AG04449 (cell line): ENCODE measurements around the gene SHROOM1.

Experiments
- CTCF ChIA-PET: fragments of 350-600 bp; formaldehyde crosslinking; extraction: SDS; loops from one replicate; lab custom pipeline; 2021; ENCODE audit warnings: antibody characterized with exemption; lab: Yijun Ruan, JAX
- POLR2A ChIA-PET: fragments of 400-600, 350-600 bp; formaldehyde crosslinking; extraction: SDS; loops from one replicate; lab custom pipeline; 2020; ENCODE audit warnings: antibody characterized with exemption, inconsistent platforms; lab: Yijun Ruan, JAX
- DNase-seq: peaks from one replicate; pipeline ENCODE4 v3.0.0-alpha.2; 2010; ENCODE audit warnings: low read depth, low spot score
- H3K4me3 ChIP-seq: 2 replicates; pipeline ENCODE4 v1.5.1; 2011; ENCODE audit warnings: low read depth, mild to moderate bottlenecking, control low read depth, low read length
- TF ChIP-seq, protein P1 (sequence below): IDR thresholded peaks from one replicate; pipeline ENCODE4 v1.5.1; 2011; ENCODE audit warnings: mild to moderate bottlenecking, moderate library complexity, low read length, control low read depth, inconsistent platforms; ENCODE audit not compliant: insufficient read depth; ENCODE audit errors: missing control alignments

The SHROOM1 gene

DNA sequence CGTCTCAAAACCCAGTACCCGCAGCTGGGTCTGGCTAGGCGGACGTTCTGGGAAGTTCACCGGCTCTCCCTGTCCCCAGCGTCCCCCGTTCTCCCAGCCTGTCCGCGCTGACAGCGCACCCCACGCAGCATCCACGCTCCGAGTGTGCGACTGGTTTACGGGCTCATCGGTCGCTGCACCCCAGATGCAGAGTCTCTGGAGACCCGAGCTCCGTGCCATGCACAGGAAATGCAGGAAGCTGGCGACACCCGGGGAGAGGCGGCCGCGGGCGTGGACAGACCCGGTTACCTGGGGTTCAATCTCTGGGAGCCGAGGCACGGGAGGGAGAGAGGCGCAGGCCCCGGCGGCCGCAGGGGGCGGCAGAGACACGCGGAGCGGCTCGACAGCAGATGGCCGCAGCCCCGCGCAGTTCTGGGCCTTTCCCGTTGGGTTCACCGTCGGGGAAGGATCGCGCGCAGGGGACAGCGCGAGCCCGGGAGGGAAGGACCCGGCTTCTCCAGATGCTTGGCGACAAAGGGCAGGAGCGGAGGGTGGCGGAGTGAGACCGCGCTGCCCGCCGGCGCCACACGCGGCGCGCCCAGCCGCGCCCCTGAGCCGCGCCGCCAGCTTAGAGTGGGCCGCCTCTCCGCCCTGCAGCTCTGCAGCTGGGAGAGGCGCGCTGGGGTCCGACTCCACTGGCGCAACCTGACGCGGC lies 558 bp downstream of the SHROOM1 start:
- TF ChIP-seq, protein P1, sequence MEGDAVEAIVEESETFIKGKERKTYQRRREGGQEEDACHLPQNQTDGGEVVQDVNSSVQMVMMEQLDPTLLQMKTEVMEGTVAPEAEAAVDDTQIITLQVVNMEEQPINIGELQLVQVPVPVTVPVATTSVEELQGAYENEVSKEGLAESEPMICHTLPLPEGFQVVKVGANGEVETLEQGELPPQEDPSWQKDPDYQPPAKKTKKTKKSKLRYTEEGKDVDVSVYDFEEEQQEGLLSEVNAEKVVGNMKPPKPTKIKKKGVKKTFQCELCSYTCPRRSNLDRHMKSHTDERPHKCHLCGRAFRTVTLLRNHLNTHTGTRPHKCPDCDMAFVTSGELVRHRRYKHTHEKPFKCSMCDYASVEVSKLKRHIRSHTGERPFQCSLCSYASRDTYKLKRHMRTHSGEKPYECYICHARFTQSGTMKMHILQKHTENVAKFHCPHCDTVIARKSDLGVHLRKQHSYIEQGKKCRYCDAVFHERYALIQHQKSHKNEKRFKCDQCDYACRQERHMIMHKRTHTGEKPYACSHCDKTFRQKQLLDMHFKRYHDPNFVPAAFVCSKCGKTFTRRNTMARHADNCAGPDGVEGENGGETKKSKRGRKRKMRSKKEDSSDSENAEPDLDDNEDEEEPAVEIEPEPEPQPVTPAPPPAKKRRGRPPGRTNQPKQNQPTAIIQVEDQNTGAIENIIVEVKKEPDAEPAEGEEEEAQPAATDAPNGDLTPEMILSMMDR, result peak; percentile 96
- ChIA-PET CTCF (interaction anchor here (0.7 to 12.8 kb wide), 24 partner anchors 9 to 301 kb away, joined by 3 to 197 read pairs (median 5); partner anchors contain the start of genes GDF9, SOWAHA and UQCRQ), POLR2A (no interaction called here)
- peak overlapping the region; percentile 64 for H3K4me3 ChIP-seq
- no peak for DNase-seq

GRCh38 chr5:132828846-132829494 lies 1.5 kb downstream of the SHROOM1 start:
- DNase-seq, result no peak
- ChIA-PET POLR2A (no interaction called here), CTCF (interaction anchor here (0.7 to 12.8 kb wide), 24 partner anchors 10 to 302 kb away, joined by 3 to 197 read pairs (median 5); partner anchors contain the start of genes GDF9, SOWAHA and UQCRQ)
- TF ChIP-seq, protein P1, result no peak
- H3K4me3 ChIP-seq, result no peak overlapping the region; the same call in 1 of the 2 replicates

DNA sequence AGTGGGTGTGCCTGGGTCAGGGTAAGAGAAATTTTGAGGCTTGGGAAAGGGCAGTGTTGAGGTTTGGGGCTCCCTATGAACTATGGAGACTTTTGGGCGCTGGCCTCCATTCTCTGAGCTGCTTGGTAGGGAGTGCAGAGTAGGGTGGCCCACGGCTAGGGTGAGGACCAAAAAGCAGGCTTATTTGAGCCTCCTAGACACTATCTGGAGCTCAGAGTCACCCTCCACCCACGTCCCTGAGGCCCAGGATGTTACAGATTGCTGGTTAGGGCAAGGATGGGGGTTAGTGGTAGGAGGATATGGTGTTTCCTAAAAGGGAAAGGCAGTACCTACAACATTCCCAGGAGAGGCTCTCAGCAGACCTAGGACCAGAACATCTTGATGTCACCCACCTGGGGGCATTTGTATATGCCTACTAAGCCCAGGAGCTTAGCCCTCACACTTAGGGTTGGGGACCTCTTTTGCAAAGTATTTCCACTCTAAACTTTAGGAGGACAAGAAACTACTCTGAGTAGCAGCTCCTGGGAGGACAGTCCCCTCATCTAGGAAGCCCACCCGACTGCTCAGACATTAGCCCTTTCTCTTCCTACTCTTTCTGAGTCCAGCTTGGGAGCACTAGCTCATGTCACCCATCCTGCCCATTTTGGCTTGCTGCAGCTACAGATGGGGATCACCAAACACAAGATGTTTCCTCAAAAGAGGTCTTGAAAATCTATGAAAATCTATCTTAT lies 2.3 kb downstream of the SHROOM1 start:
- DNase-seq, result no peak
- H3K4me3 ChIP-seq, result no peak overlapping the region
- TF ChIP-seq, protein P1, result no peak
- ChIA-PET POLR2A (no interaction called here), CTCF (interaction anchor here (0.6 to 12.8 kb wide), 13 partner anchors 10 to 301 kb away, joined by 3 to 197 read pairs (median 8); partner anchors contain the start of genes GDF9, SOWAHA and UQCRQ)

DNA sequence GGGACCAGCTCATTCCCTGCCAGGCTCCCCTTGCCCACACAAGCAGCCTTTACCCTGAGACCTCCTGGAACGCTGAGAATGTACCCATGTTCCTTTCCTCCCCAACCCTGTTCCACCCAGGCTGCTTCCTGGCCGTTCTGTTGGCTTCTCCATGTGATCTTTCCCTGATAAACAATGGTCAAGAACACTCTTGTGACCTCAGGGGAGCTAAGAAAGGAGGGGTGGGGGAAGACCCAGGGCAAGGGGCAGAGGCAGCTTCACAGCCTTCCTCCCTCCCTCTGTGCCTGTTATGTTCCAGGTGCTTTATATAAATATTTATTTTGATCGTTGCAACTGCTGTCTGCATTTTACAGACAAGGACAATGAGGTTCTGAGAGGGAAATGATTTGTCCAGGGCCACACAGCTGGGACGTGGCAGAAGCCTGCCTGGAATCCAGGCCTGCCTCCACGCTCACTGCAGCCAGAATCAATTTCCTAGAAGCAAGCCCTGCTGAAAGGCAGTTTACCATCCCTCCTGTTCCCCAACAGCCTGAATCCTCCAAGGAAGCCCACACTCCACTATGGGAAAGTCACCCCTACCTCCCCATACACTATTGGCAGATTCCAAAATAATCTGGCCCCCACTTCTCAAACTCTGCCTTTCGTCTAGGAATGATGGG lies 3.9 kb downstream of the SHROOM1 start:
- TF ChIP-seq, protein P1, result no peak
- no peak overlapping the region for H3K4me3 ChIP-seq
- CTCF ChIA-PET, result interaction anchor here (0.7 to 14.0 kb wide), 11 partner anchors 8 to 441 kb away, joined by 3 to 317 read pairs (median 7); partner anchors contain the start of genes CCNI2, GDF9, SOWAHA and UQCRQ
- POLR2A ChIA-PET, result no interaction called here
- DNase-seq, result no peak

DNA sequence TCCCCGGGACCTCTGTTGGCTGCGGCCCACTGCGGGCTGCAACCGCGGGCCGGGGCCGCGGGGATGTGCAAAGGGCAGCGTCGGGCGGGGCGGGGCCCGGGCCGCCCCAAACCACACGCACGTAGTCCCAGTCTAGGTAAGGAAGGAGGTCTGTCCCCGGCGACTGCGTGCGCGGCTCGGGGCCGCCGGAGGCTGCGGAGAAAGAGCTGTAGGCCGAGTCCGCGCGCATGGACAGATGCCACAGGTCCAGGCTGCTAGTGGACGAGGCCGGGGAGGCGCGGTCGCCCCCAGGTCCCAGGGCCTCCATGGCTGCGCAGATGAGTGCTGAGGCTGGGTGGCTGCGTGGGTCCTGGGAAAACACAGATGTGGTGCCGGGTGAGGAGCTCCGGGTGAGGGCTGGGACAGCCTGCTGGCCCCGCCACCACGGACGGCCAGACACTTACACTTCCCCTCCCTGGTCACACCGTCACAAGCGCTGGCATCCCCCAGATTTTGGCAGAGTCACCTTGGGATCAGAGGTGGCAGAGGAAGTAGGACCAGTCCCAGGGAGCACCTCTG lies 4.5 kb downstream of the SHROOM1 start:
- no peak overlapping the region for H3K4me3 ChIP-seq
- TF ChIP-seq, protein P1, result no peak
- no peak for DNase-seq
- CTCF ChIA-PET, result interaction anchor here (0.9 to 14.0 kb wide), 6 partner anchors 8 to 440 kb away, joined by 3 to 317 read pairs (median 5); partner anchors contain the start of genes CCNI2 and SOWAHA
- POLR2A ChIA-PET, result no interaction called here
